HFFc6 (cell line): ENCODE data around the gene CDC26. TPM values are rescaled to one million over a fixed set of nuclear protein-coding genes. Genes with fewer than 3 reads are reported as not detected.

Experiments used
- DNase-seq: peaks from one replicate; pipeline ENCODE4 v3.0.0-alpha.2; 2018
- H3K27ac Mint-ChIP-seq: 2 replicates; pipeline ENCODE4 v1.8.0; 2020; ENCODE audit warnings: mild to moderate bottlenecking, mixed read lengths
- H3K27me3 Mint-ChIP-seq: 2 replicates; pipeline ENCODE4 v1.8.0; 2021; ENCODE audit warnings: mild to moderate bottlenecking, moderate library complexity, mixed read lengths; ENCODE audit not compliant: insufficient read depth
- H3K36me3 Mint-ChIP-seq: 2 replicates; pipeline ENCODE4 v1.8.0; 2021; ENCODE audit warnings: low read depth, mixed read lengths
- H3K4me1 Mint-ChIP-seq: 2 replicates; pipeline ENCODE4 v1.8.0; 2020; ENCODE audit warnings: low read depth, mixed read lengths
- H3K4me3 Mint-ChIP-seq: 2 replicates; pipeline ENCODE4 v1.8.0; 2020; ENCODE audit warnings: mild to moderate bottlenecking, moderate library complexity, mixed read lengths
- H3K9me3 Mint-ChIP-seq: 2 replicates; pipeline ENCODE4 v1.8.0; 2020; ENCODE audit warnings: mild to moderate bottlenecking, mixed read lengths
- total RNA-seq, 6 experiments: library from RNA; stranded (reverse); fragmentation: NEBNext Ultra II Directional; extraction: Animal tissue kit (Norgen Biotek cat#: 25700); gene quantifications; 2 replicates in 1 of 6; 3 replicates in 5 of 6; pipeline ENCODE4 v1.2.3, GENCODE V29; 2021
- TF ChIP-seq, protein P1 (sequence below): fragments of 200-600 bp; sonication (generic); IDR thresholded peaks from 2 replicates; pipeline ENCODE4 v1.5.0; 2021; ENCODE audit warnings: antibody characterized with exemption, mild to moderate bottlenecking

Gene CDC26
- total RNA-seq, 6 experiments from 2014 or later: 27.9 to 37.3 (median 32.9) TPM

DNA sequence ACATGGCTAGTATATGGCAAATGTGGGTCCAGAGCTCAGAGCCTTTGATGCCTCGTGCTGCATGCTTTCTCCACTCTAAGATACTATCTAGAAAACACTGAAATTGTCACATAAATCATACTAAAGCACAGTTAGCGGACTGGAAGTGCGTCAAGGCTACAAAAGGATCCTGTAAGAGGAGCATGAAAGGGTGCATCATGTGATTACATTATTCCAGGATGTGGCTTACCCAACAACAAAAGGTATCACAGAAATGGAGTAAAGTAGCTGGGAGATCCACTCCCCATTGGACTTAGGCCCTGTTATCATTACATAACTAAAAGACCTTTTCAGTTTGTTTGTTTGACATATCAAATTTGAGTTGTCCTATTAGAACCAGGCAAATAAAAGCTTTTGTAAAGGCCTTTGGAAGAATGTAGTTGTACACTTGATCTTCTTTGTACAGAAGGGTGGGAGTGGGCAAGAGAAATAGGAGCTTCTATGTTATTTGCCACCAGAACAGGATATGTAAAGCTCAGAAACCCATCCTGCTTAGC, 47.2 kb downstream of the CDC26 start:
- no peaks in the 10 kb centered on the region for H3K27me3 Mint-ChIP-seq
- H3K9me3 Mint-ChIP-seq: no peaks in the 10 kb centered on the region
- DNase-seq: no peak
- TF ChIP-seq, protein P1, sequence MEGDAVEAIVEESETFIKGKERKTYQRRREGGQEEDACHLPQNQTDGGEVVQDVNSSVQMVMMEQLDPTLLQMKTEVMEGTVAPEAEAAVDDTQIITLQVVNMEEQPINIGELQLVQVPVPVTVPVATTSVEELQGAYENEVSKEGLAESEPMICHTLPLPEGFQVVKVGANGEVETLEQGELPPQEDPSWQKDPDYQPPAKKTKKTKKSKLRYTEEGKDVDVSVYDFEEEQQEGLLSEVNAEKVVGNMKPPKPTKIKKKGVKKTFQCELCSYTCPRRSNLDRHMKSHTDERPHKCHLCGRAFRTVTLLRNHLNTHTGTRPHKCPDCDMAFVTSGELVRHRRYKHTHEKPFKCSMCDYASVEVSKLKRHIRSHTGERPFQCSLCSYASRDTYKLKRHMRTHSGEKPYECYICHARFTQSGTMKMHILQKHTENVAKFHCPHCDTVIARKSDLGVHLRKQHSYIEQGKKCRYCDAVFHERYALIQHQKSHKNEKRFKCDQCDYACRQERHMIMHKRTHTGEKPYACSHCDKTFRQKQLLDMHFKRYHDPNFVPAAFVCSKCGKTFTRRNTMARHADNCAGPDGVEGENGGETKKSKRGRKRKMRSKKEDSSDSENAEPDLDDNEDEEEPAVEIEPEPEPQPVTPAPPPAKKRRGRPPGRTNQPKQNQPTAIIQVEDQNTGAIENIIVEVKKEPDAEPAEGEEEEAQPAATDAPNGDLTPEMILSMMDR: no peak
- H3K27ac Mint-ChIP-seq: no peak overlapping the region
- peaks cover 11% of the 10 kb centered on the region; the same call in 1 of the 2 replicates for H3K36me3 Mint-ChIP-seq
- H3K4me1 Mint-ChIP-seq: peaks cover 53% of the 10 kb centered on the region
- no peak overlapping the region for H3K4me3 Mint-ChIP-seq

DNA sequence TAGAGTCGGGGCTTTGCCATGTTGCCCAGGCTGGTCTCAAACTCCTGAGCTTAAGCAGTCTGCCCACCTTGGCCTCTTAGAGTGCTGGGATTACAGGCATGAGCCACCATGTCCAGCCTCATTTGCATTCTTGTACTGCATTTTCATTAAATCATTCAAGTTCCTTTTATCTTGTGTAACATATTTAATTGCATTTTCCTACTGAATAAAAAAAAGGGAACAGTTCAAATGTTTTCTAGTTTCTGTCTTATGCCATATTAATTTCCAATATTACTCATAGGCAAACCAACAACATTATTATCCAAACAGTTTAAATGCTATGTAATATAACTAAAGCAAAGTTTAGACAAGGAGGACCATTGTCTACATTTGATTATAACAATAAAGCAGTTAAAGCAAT, 47.9 kb downstream of the CDC26 start:
- Mint-ChIP-seq H3K4me1 (peaks cover 57% of the 10 kb centered on the region), H3K27ac (no peak overlapping the region), H3K9me3 (no peaks in the 10 kb centered on the region), H3K4me3 (no peak overlapping the region), H3K27me3 (no peaks in the 10 kb centered on the region), H3K36me3 (peaks cover 11% of the 10 kb centered on the region; the same call in 1 of the 2 replicates)
- no peak for DNase-seq
- TF ChIP-seq, protein P1: no peak

DNA sequence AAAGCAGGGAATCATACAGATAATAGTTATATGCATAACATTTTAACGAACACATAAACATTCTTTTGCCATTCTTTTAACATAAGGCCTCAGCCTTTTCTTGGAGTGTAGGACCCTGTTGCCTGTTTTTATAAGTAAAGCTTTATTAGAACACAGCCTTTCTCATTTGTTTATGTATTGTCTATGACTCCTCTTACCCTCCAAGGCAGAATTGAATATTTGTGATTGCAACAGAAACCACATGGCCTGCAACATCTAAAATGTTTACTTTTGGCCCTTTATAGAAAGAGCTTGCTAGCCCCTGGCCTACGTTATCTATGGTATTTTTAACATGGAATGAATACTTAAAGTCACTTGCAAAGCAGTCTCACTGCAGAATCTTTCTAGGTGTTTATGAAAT, 51.4 kb downstream of the CDC26 start:
- H3K4me1 Mint-ChIP-seq: peaks cover 80% of the 10 kb centered on the region
- TF ChIP-seq, protein P1: no peak
- H3K27ac Mint-ChIP-seq: no peak overlapping the region; the same call in 1 of the 2 replicates

DNA sequence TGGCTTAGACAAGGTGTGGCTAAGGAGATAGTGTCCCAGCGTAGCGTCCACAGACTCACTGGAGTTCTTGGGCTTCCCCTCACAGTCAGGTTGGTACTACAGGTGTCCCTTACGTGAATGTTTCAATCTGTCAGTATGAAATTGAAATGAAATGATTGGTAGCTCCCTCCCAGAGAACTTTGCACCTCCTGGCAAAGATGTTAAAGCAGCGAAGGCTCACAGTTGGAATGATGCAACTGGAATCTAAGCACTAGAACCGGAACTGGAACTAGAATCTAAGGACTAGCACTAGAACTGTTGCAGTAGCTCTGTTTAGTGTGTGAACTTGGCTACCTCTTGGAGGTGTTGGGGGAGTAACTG, 52.9 kb downstream of the CDC26 start:
- H3K36me3 Mint-ChIP-seq: peaks cover 12% of the 10 kb centered on the region; the same call in 1 of the 2 replicates
- peaks cover 77% of the 10 kb centered on the region for H3K4me1 Mint-ChIP-seq
- H3K9me3 Mint-ChIP-seq: no peaks in the 10 kb centered on the region
- DNase-seq: no peak
- H3K27ac Mint-ChIP-seq: peak overlapping the region; percentile 81
- no peaks in the 10 kb centered on the region; the same call in 1 of the 2 replicates for H3K27me3 Mint-ChIP-seq
- TF ChIP-seq, protein P1: no peak
- peak overlapping the region; percentile 99 for H3K4me3 Mint-ChIP-seq

More for the DNA sequence above, 51.4 kb downstream of the CDC26 start:
- DNase-seq: peak; percentile 81
- Mint-ChIP-seq H3K27me3 (no peaks in the 10 kb centered on the region; the same call in 1 of the 2 replicates), H3K4me3 (peak overlapping the region; percentile 99; the same call in 1 of the 2 replicates), H3K36me3 (peaks cover 16% of the 10 kb centered on the region; the same call in 1 of the 2 replicates), H3K9me3 (no peaks in the 10 kb centered on the region)

GRCh38 chr9:113221800-113222481, 53.4 kb downstream of the CDC26 start:
- Mint-ChIP-seq H3K9me3 (no peaks in the 10 kb centered on the region), H3K27ac (peak overlapping the region; percentile 81), H3K4me1 (peaks cover 72% of the 10 kb centered on the region), H3K36me3 (peaks cover 12% of the 10 kb centered on the region; the same call in 1 of the 2 replicates), H3K4me3 (peak overlapping the region; percentile 99), H3K27me3 (no peaks in the 10 kb centered on the region; the same call in 1 of the 2 replicates)
- DNase-seq: no peak
- TF ChIP-seq, protein P1: no peak
